GM12801 (cell line): ENCODE results near the gene TMPRSS11A.

Experiments used
- TF ChIP-seq, protein P1 (sequence below): IDR thresholded peaks from one replicate; pipeline ENCODE4 v1.5.1; 2011; ENCODE audit warnings: control low read depth; ENCODE audit not compliant: insufficient read length; ENCODE audit errors: extremely low read depth

Gene TMPRSS11A

DNA sequence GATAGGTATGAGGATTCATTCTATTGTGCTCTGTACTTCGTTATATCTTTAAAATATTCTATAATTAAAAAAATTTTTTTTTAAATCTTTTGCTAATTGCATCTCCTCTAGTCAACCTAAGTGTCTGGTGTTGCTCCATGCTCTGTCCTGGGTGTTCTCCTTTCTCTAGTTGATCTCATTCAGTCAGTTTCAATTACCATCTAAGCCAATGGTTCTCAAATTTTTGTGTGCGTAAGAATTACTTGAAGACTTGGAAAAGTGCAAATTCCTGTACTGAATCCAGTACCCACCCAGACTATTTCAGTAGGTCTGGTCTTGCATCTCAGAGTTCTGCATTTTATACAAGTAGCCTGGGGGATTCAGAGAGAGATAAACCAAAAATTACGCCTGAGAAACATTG is 86.2 kb downstream of the TMPRSS11A start:
- TF ChIP-seq, protein P1, sequence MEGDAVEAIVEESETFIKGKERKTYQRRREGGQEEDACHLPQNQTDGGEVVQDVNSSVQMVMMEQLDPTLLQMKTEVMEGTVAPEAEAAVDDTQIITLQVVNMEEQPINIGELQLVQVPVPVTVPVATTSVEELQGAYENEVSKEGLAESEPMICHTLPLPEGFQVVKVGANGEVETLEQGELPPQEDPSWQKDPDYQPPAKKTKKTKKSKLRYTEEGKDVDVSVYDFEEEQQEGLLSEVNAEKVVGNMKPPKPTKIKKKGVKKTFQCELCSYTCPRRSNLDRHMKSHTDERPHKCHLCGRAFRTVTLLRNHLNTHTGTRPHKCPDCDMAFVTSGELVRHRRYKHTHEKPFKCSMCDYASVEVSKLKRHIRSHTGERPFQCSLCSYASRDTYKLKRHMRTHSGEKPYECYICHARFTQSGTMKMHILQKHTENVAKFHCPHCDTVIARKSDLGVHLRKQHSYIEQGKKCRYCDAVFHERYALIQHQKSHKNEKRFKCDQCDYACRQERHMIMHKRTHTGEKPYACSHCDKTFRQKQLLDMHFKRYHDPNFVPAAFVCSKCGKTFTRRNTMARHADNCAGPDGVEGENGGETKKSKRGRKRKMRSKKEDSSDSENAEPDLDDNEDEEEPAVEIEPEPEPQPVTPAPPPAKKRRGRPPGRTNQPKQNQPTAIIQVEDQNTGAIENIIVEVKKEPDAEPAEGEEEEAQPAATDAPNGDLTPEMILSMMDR, result no peak

DNA sequence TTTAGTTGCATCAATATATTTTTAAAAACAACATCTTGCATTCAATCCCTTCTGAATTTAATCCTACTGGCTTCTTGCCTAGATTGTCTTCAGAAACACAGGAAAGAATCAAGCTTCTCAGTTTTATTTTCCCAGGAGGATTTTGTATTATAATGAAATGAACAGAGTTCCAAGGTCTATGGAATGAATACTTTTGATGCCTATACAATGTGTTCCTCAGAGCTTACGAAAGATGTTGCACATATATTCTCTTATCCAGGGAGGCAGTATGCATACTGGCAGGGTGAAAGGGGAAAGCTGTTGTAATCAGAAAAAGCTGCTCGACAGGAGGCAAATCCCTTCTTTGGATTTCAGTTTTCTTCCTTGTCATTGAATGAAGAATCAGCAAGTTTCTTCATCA is 88.3 kb downstream of the TMPRSS11A start:
- TF ChIP-seq, protein P1, result no peak

DNA sequence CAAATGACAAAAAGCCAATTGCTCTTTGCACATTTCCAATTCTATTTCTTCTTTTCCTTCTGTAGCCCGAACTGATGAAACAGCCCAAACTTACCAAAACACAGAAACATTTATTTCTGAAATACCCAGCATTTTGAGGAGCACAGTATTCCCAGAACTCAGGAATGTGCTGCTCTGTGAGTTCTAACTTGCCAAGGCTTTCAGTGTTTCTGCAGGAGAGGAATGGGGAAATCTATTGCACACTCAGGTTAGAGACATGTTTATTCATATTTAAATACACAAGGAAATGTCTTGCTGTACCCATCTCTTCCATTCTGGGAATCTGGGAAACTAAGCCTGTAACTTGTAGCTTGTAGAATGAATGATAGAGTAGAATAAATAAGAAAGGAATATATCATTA is 90.2 kb downstream of the TMPRSS11A start:
- TF ChIP-seq, protein P1, result no peak

DNA sequence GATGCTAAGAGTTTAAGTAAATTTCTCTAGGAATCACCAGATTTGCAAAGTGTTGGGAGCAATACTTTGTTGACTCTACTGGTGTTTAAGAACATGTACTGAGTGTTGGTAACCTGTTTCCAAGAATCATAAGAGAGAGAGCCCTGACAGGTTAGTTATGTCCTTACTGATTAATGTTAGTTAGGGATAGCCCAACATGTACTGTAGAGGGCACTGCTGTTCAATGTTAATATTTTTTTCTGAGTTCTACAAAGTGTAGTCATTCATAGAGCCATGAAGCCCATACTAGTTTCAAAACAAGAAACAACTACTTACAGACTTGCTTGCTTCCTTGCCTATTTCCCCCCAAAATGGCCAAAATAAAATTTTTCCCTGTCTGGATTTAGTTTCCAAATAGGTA is 91.4 kb downstream of the TMPRSS11A start:
- TF ChIP-seq, protein P1, result no peak

DNA sequence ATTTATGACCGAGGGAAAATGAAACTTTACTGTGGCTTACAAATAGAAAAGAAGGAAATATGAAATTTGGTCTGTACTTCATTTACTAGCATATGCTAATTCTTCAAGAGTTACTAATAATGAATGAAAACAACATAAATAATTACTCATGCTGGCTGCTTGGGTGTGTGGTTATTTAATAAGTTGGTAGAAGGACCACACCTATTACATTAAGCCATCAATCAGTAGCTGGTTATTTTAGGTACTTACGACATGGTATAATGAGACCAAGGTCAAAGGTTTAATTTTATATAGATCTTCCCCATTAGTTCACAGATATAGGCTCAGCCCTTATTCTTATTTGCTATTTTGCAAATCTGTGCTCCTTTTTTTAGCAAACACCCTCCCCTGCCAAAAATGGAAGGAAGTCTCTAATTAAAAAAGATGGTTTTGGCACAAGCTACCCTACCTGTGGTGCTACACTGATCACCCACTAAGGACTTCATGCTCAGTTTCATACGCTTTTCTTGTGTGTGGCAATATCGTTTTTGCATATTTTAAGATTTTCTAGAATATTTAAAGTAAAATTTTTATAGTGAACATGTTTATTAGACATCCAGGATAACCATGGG is 93.6 kb downstream of the TMPRSS11A start:
- TF ChIP-seq, protein P1, result no peak

DNA sequence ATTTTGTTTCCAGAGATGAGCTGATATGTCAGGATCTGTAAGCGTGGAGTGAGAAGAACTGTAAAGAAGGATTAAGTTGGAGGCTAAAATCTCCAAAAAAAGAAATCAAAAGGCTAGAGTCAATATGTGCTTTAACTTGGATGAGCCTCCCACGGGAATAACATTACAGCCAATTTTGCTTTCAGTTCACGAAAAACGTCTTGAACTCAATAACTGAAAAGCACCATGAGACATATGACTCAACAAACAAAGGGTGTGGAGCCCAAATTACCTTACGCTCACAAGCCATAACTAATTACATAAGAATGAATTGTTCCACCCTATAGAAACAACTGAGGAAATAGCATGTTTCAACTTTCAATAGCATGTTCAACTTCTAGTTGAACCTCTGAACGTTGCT is 101.8 kb downstream of the TMPRSS11A start:
- TF ChIP-seq, protein P1, result no peak
